ENCODE measurements around the gene CACNB1. TPM values are rescaled to one million over a fixed set of nuclear protein-coding genes. Genes with fewer than 3 reads are reported as not detected.
"Not testable (repeated sequence)": the region's sequence is repeated elsewhere in the genome, so short reads cannot be mapped to it uniquely, and the experiment has no call there.

CACNB1 gene
- total RNA-seq, 1 donor from 2014 or later, result 11.8 TPM

- intact Hi-C loops (cut with DNase I), result no loop called here
- no peak for DNase-seq (ENCODE audit: low spot score)
These were observed 10.2 kb downstream of the CACNB1 start for GRCh38 chr17:39187152-39187830.

GRCh38 chr17:39186481-39187002 lies 10.9 kb downstream of the CACNB1 start:
- intact Hi-C loops (cut with DNase I), result no loop called here
- DNase-seq (ENCODE audit: low spot score), result no peak

GRCh38 chr17:39183720-39184119 lies 13.7 kb downstream of the CACNB1 start:
- intact Hi-C loops (cut with DNase I), result no loop called here
- no peak for DNase-seq (ENCODE audit: low spot score)

GRCh38 chr17:39183045-39183444 lies 14.4 kb downstream of the CACNB1 start:
- DNase-seq (ENCODE audit: low spot score), result no peak
- intact Hi-C loops (cut with DNase I), result no loop called here

GRCh38 chr17:39181303-39181702 lies 16.2 kb downstream of the CACNB1 start:
- intact Hi-C loops (cut with DNase I), result no loop called here
- no peak for DNase-seq (ENCODE audit: low spot score)

- intact Hi-C loops (cut with DNase I), result no loop called here
These were observed 18.9 kb downstream of the CACNB1 start for GRCh38 chr17:39178536-39178935.

GRCh38 chr17:39177256-39177655 lies 20.2 kb downstream of the CACNB1 start:
- intact Hi-C loops (cut with DNase I), result no loop called here
- no peak for DNase-seq (ENCODE audit: low spot score)

More at GRCh38 chr17:39178536-39178935, 18.9 kb downstream of the CACNB1 start:
- DNase-seq (ENCODE audit: low spot score), result no peak

- intact Hi-C loops (cut with DNase I), result no loop called here
- DNase-seq (ENCODE audit: low spot score), result no peak
These were observed 21.8 kb downstream of the CACNB1 start for GRCh38 chr17:39175695-39176093.

- intact Hi-C loops (cut with DNase I), result no loop called here
- no peak for DNase-seq (ENCODE audit: low spot score)
These were observed 22.4 kb downstream of the CACNB1 start for GRCh38 chr17:39174920-39175694.

- intact Hi-C loops (cut with DNase I), result no loop called here
- DNase-seq (ENCODE audit: low spot score), result no peak
These were observed 23.8 kb downstream of the CACNB1 start for GRCh38 chr17:39173526-39174274.

- intact Hi-C loops (cut with DNase I), result no loop called here
- no peak for DNase-seq (ENCODE audit: low spot score)
These were observed 24.4 kb downstream of the CACNB1 start for GRCh38 chr17:39173080-39173479.

- intact Hi-C loops (cut with DNase I), result no loop called here
- no peak for DNase-seq (ENCODE audit: low spot score)
These were observed 25.5 kb downstream of the CACNB1 start for GRCh38 chr17:39171933-39172332.

- DNase-seq (ENCODE audit: low spot score), result no peak
- intact Hi-C loops (cut with DNase I), result no loop called here
These were observed 26.9 kb downstream of the CACNB1 start for GRCh38 chr17:39170558-39170957.

GRCh38 chr17:39170109-39170508 lies 27.4 kb downstream of the CACNB1 start:
- no peak for DNase-seq (ENCODE audit: low spot score)
- intact Hi-C loops (cut with DNase I), result no loop called here

GRCh38 chr17:39169518-39169917 lies 28.0 kb downstream of the CACNB1 start:
- intact Hi-C loops (cut with DNase I), result loop anchor here (10.0 kb wide), 1 partner anchor 65 kb away; no protein-coding TSS in a partner anchor
- no peak for DNase-seq (ENCODE audit: low spot score)

- DNase-seq (ENCODE audit: low spot score), result no peak
- intact Hi-C loops (cut with DNase I), result loop anchor here (10.0 kb wide), 1 partner anchor 66 kb away; no protein-coding TSS in a partner anchor
These were observed 28.4 kb downstream of the CACNB1 start for GRCh38 chr17:39169101-39169500.

GRCh38 chr17:39168503-39168902 lies 29.0 kb downstream of the CACNB1 start:
- not testable (repeated sequence) for DNase-seq (ENCODE audit: low spot score)
- intact Hi-C loops (cut with DNase I), result loop anchor here (10.0 kb wide), 1 partner anchor 66 kb away; no protein-coding TSS in a partner anchor

- intact Hi-C loops (cut with DNase I), result loop anchor here (10.0 kb wide), 1 partner anchor 67 kb away; no protein-coding TSS in a partner anchor
- no peak for DNase-seq (ENCODE audit: low spot score)
These were observed 30.0 kb downstream of the CACNB1 start for GRCh38 chr17:39167476-39167875.

- intact Hi-C loops (cut with DNase I), result loop anchor here (10.0 kb wide), 1 partner anchor 68 kb away; no protein-coding TSS in a partner anchor
These were observed 30.8 kb downstream of the CACNB1 start for GRCh38 chr17:39166437-39167335.

More at GRCh38 chr17:39166437-39167335, 30.8 kb downstream of the CACNB1 start:
- no peak for DNase-seq (ENCODE audit: low spot score)

All from cardiac septum (tissue), 1 donor.